GM18861 (cell line): ENCODE results near the gene ZBTB45.
"Not testable (repeated sequence)": the region's sequence is repeated elsewhere in the genome, so short reads cannot be mapped to it uniquely, and the experiment has no call there.

Experiments
- ATAC-seq: cut with Tn5 transposase; IDR thresholded peaks from one replicate; pipeline ENCODE4 v1.9.1; 2021; ENCODE audit not compliant: unreplicated experiment

ZBTB45 gene

DNA sequence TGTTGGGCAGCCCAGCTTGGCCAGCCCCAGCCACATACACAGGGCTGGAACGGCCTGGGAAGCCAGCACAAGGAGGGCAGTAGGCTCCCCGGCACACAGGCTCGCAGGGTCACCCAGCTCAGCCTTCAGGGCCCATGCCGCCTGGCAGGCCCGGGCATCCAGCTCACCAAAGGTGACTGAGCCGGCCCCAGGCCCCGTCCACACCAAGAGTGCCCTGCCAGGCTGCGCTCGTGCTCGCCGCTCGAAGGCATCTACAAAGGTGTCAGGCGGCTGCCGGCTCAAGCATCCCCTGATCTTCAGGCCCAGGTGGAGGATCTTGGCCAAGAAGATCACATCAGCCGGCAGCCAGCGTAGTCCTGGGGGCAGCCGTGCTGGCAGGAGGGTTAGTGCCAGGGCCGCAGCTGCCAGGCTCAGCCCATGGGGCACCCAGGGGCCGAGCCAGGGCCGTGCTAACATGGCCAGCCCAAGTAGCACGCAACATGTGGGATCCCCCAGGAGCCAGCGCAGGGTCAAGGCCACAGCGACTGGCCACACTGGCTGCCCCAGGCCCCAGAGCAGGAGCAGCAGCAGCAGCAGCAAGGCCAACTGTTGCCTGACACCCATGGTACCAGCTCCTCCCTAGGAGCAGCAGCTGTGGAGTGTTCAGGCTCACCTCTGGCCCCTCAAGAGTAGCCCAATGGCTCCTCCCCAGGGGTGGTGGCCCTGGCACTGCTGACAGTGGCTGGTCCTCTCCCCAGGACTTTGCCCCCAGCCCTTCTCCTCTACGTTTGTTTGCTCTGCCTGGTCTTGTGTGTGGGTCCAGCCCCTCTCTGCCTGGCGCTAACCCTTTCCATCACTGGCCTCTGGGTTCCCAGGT is 8.0 kb downstream of the ZBTB45 start, which contains the start of gene SLC27A5:
Gene SLC27A5 (minus strand): TSS at position 640 of the 856 bp plus-strand sequence. CDS start 37 bp downstream, at position 603.
- ATAC-seq: no peak

DNA sequence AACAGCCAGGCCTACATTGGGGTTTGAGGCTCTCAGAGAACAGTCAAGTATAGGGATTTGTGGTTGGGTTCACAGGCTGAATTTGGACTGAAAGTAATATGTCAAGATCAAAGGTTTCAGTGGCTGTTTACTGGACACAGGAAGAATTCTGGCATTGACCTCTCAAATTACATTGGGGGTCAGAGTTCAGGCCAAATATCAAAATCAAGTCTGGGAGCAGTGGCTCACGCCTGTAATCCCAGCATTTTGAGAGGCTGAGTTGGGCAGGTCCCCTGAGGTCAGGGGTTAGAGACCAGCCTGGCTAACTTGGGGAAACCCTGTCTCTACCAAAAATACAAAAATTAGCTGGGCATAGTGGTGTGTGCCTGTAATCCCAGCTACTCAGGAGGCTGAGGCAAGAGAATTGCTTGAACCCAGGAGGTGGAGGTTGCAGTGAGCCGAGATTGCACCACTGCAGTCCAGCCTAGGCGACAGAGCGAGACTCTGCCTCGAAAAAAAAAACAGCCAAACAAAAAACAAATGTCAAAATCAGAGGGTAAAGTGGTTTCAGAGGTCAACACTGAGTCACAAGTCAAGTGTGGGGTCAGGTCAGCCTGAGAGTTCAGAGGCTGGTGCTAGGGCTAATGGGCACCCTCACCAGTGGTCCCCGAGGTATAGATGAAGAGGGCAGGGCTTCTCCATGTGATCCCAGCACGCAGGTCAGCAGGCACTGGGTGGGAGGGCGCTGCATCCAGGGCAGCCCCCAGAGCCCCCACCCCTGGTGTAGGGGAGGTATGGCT is 9.3 kb downstream of the ZBTB45 start:
- ATAC-seq: no peak

- no peak for ATAC-seq
These were observed 9.9 kb downstream of the ZBTB45 start for GRCh38 chr19:58509731-58510083.

DNA sequence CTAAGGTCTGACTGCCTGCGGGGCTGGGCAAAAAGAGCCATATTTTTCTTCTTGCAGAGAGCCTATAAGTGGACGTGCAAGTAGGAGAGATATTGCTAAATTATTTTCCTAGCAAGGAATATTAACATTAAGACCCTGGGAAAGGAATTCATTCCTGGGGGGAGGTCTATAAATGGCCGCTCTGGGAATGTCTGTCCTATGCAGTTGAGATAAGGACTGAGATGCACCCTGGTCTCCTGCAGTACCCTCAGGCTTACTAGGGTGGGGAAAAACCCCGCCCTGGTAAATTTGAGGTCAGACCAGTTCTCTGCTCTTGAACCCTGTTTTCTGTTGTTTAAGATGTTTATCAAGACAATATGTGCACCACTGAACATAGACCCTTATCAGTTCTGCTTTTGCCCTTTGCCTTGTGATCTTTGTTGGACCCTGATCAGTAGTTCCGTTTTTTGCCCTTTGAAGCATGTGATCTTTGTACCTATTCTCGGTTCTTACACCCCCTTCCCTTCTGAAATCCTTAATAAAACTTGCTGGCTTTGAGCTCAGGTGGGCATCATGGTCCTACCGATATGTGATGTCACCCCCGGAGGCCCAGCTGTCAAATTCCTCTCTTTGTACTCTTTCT is 11.9 kb downstream of the ZBTB45 start:
- ATAC-seq: not testable (repeated sequence)

GRCh38 chr19:58500242-58500641 is 19.4 kb downstream of the ZBTB45 start:
- ATAC-seq: no peak

GRCh38 chr19:58499021-58499927 is 20.3 kb downstream of the ZBTB45 start:
- ATAC-seq: peak; percentile 78

GRCh38 chr19:58498316-58499020 is 21.1 kb downstream of the ZBTB45 start:
- no peak for ATAC-seq

DNA sequence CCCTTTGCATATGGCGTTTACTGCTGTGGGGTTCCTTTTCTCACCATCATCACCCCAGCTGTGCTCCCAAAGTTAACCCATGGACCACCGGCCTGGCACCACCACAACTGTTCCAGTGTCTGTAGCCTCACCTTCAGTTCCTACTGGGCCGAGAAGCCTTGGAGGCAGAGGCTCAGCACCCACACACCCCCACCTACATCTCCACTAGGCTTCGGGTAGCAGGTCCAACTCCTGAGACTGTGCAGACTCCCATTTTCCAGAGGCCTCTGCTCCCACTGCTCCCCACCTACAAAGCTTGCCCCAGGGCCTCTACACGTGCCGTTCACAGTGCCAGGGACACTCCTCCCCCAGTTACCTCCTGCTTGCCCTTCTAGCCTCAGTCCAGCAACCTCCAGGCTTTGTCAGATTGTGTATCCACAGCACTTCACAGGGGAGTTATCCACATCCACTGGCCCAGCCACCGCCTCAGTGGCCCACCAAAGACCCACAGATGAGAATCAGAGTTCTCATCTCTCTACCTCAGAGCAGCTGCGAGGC is 21.9 kb downstream of the ZBTB45 start:
- no peak for ATAC-seq

DNA sequence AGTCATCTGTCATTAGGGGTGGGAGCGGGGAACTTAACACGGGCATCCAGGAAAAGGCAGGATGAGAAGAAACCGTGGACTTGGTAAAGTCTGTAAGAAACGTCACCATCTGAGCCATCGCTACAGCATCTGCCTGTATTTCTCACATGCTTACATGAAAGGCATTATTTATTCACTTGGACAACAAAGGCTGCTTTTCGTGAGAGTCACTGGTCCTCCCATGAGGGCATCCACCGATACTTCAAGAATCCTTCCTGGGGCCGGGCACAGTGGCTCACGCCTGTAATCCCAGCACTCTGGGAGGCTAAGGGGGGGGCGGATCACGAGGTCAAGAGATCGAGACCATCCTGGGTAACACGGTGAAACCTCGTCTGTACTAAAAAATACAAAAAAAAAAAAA is 27.3 kb downstream of the ZBTB45 start:
- ATAC-seq: no peak

DNA sequence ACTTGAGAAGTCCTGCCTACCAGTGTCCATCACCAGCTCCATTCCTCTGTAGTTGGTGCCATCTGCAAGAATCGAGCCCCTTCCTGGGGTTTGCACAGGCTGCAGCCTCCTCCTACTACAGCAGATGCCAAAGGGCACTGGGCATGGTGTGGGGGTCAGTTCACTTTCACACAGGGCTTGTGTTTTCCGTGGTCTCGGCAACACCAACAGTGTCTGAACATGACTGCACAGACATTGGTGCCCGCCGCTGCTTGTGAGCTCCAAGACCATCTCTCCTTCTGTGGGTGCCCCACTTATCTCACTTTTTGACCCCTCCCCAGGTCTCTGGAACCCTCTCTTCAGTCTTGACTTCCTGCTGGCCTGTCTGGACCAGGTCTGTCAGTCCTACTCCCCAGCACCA is 28.2 kb downstream of the ZBTB45 start:
- ATAC-seq: no peak

DNA sequence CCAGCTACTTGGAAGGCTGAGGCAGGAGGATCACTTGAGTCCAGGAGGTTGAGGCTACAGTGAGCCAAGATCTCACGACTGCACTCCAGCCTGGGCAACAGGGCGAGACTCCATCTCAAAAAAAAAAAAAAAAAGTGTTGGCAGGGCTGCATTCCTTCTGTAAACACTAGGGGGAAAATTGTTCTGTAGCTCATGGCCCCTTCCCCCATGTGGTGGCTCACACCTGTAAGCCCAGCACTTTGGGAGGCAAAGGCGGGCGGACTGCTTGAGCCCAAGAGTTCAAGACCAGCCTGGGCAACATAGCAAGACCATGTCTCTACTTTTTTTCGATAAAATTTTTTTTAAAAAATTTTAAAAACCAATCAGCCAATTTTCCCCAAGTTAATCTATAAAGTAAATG is 35.3 kb downstream of the ZBTB45 start:
- not testable (repeated sequence) for ATAC-seq

DNA sequence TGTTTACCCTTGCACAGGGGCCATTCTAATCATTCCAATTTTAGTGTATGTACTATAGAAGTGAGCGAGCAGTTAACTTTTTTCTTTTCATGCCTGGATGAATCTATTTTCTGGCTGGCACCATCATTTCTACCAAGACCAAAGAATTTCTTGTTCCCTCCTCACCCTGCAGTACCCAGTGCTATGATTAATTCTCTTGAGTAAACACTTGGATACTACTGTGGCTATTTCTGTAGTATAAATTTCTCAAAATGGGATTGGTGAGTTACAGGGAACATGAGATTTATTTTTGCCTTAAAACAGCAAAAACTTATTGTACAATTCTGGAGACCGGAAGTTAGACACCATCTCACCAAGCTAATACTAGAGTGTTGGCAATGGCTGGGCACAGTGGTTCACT is 35.8 kb downstream of the ZBTB45 start:
- no peak for ATAC-seq

- no peak for ATAC-seq
These were observed 37.2 kb downstream of the ZBTB45 start for GRCh38 chr19:58482372-58482771.

GRCh38 chr19:58480831-58481230 is 38.8 kb downstream of the ZBTB45 start:
- ATAC-seq: no peak

DNA sequence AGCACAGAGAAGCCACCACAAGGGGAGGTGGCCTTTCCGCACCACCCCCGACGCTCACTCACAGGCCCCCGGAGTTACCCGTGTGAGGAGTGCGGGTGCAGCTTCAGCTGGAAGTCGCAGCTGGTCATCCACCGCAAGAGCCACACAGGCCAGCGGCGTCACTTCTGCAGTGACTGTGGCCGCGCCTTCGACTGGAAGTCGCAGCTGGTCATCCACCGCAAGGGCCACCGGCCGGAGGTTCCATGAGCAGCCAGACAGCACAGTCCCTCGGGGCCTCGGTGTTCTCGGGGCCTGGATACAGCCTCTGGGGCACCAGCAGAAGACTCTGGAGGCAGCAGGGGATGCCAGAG is 39.2 kb downstream of the ZBTB45 start:
- ATAC-seq: no peak

DNA sequence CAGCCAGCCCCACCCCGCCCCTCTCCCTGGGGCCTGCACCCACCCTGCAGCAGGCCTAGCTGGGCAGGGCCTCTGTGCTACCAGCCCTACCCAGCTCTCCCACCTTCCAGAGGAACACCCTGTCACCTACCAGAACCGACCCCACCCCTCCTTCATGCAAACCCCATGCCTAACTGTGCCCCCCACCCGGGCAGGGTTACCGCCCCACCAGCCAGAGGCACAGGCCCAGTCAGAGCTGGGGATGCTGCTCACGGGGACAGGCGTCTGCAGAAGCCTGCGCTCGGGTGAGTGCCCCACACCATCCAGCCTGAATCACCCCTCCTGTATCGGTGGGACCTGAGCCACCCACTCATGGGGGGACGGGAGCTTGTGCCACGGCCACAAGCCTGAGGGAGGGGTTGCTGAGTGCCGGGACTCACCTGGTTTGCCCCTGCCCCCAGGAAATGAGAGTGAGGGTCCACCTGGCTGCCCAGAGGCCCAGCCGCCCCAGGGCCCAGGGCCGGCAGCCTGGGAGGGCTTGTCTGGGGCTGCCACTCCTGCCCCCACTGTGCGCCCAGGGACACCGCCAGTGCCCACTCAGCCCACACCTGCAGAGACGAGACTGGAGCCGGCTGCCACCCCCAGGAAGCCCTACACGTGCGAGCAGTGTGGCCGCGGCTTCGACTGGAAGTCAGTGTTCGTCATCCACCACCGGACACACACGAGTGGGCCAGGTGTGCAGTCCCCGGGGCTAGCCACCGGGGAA is 39.7 kb downstream of the ZBTB45 start:
- ATAC-seq: no peak

- ATAC-seq: no peak
These were observed 40.3 kb downstream of the ZBTB45 start for GRCh38 chr19:58479303-58479702.

- ATAC-seq: no peak
These were observed 41.7 kb downstream of the ZBTB45 start for GRCh38 chr19:58477871-58478270.

DNA sequence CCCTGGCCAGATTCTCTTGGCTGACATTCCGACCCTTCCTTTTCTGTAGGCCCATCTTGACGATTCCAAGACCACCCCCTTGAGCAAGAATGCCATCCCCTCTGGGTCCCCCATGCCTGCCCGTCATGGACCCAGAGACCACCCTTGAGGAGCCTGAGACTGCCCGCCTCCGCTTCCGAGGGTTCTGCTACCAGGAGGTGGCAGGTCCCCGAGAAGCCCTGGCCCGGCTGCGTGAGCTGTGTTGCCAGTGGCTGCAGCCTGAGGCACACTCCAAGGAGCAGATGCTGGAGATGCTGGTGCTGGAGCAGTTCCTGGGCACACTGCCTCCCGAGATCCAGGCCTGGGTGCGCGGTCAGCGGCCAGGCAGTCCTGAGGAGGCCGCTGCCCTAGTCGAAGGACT is 42.5 kb downstream of the ZBTB45 start:
- ATAC-seq: no peak
